DOHH2 (cell line): ENCODE results near the gene OR10G8.

Experiments
- H3F3A ChIP-seq: fragments of 200-600 bp; sonication (generic), shearing (Covaris generic); 2 replicates; pipeline ENCODE4 v1.6.0; 2016; ENCODE audit warnings: antibody characterized with exemption, mild to moderate bottlenecking; ENCODE audit not compliant: control insufficient read depth, insufficient read depth
- H3K27ac ChIP-seq: fragments of 200-600 bp; sonication (generic); 2 replicates; pipeline ENCODE4 v1.5.1; 2014; ENCODE audit warnings: low read depth, mild to moderate bottlenecking, low read length, moderate library complexity
- H3K27me3 ChIP-seq: fragments of 200-600 bp; sonication (generic); 2 replicates; pipeline ENCODE4 v1.6.1; 2014; ENCODE audit warnings: mild to moderate bottlenecking, low read length, mixed read lengths; ENCODE audit not compliant: control insufficient read depth
- H3K36me3 ChIP-seq: fragments of 200-600 bp; sonication (generic); 2 replicates; pipeline ENCODE4 v1.6.1; 2014; ENCODE audit warnings: mild to moderate bottlenecking, low read length, moderate library complexity, mixed read lengths; ENCODE audit not compliant: control insufficient read depth
- H3K4me1 ChIP-seq: fragments of 200-600 bp; sonication (generic); 2 replicates; pipeline ENCODE4 v1.6.1; 2014; ENCODE audit warnings: mild to moderate bottlenecking, low read length, mixed read lengths; ENCODE audit not compliant: control insufficient read depth
- H3K4me2 ChIP-seq: fragments of 200-600 bp; sonication (generic); 2 replicates; pipeline ENCODE4 v1.6.0; 2014; ENCODE audit warnings: mild to moderate bottlenecking, low read length, moderate library complexity
- H3K4me3 ChIP-seq: fragments of 200-600 bp; sonication (generic); 2 replicates; pipeline ENCODE4 v1.5.1; 2014; ENCODE audit warnings: mild to moderate bottlenecking, low read length, mixed read lengths
- H3K79me2 ChIP-seq: fragments of 200-600 bp; sonication (generic); 2 replicates; pipeline ENCODE4 v1.6.1; 2014; ENCODE audit warnings: mild to moderate bottlenecking, low read length, mixed read lengths; ENCODE audit not compliant: control insufficient read depth
- H3K9me2 ChIP-seq: fragments of 200-600 bp; sonication (generic); replicated peaks from 2 replicates; pipeline ENCODE4 v1.6.1; 2014; ENCODE audit warnings: mild to moderate bottlenecking, low read length, mixed read lengths; ENCODE audit not compliant: control insufficient read depth
- H3K9me3 ChIP-seq: fragments of 200-600 bp; sonication (generic); 2 replicates; pipeline ENCODE4 v1.6.1; 2014; ENCODE audit warnings: antibody characterized with exemption, low read length, mixed read lengths; ENCODE audit not compliant: control insufficient read depth, insufficient read depth
- H4K20me1 ChIP-seq: fragments of 200-600 bp; sonication (generic); 2 replicates; pipeline ENCODE4 v1.6.0; 2014; ENCODE audit warnings: low read depth, mild to moderate bottlenecking, antibody characterized with exemption, low read length, moderate library complexity; ENCODE audit not compliant: control insufficient read depth, insufficient read depth
- EZH2phosphoT487 ChIP-seq: fragments of 200-600 bp; sonication (generic); IDR thresholded peaks from 2 replicates; pipeline ENCODE4 v1.6.1; 2017; ENCODE audit warnings: borderline replicate concordance, mild to moderate bottlenecking, antibody characterized with exemption, low read length, moderate library complexity, mixed read lengths
- TF ChIP-seq, protein P1 (sequence below): fragments of 200-600 bp; sonication (generic); IDR thresholded peaks from one replicate; pipeline ENCODE4 v1.5.1; 2014; ENCODE audit warnings: antibody characterized with exemption, mild to moderate bottlenecking, low read depth, low read length; ENCODE audit not compliant: poor library complexity, severe bottlenecking

The OR10G8 gene

DNA sequence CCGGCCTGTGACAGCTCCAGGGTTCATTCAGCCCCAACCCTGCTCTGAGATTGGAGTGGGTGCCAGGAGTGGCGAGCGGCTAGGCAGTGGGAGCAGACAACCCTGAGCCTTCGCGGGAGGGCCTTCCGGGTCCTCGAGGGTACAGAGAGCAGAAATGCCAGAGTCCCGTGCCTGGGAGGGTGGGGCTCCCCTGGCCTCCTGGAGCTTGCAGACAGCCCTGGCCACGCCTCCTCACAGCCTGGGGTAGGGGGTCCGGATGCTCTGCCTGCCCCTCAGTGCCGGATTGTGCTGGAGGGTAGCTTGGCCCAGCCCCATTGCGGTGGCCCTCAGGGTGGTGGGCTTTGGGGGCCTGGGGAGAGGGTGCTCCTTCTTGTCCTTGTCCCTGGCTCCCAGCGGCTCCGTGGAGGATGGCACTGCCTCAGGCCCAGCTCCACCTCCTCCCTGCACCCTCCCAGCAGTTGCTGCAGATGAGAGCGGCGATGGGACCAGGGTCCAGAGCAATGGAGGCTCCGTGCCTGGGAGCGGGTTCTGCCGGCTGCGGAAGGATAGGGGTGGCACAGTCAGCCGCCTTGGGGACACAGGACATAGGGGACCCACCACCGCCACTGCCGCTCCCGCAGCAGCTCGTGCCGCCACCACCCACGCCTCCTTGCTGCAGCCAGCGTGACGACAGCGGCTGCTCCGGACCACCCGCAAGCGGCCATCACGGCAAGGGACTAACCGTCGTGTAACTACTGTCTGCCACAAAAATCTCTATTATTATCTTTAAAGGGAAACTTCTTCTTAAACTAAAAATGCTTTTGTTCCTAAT, 49.4 kb downstream of the OR10G8 start:
- Histone ChIP-seq H3K4me3 (no peak overlapping the region), H3K27me3 (peaks cover 4% of the 10 kb centered on the region; the same call in 1 of the 2 replicates), H3K79me2 (no peaks in the 10 kb centered on the region), H3K36me3 (no peaks in the 10 kb centered on the region), H3K9me2 (no peaks in the 10 kb centered on the region), H3K27ac (no peak overlapping the region), H3K4me1 (peaks cover 5% of the 10 kb centered on the region), H3F3A (no peaks in the 10 kb centered on the region), H4K20me1 (no peaks in the 10 kb centered on the region), H3K4me2 (no peak overlapping the region), H3K9me3 (no peaks in the 10 kb centered on the region)
- TF ChIP-seq, protein P1, sequence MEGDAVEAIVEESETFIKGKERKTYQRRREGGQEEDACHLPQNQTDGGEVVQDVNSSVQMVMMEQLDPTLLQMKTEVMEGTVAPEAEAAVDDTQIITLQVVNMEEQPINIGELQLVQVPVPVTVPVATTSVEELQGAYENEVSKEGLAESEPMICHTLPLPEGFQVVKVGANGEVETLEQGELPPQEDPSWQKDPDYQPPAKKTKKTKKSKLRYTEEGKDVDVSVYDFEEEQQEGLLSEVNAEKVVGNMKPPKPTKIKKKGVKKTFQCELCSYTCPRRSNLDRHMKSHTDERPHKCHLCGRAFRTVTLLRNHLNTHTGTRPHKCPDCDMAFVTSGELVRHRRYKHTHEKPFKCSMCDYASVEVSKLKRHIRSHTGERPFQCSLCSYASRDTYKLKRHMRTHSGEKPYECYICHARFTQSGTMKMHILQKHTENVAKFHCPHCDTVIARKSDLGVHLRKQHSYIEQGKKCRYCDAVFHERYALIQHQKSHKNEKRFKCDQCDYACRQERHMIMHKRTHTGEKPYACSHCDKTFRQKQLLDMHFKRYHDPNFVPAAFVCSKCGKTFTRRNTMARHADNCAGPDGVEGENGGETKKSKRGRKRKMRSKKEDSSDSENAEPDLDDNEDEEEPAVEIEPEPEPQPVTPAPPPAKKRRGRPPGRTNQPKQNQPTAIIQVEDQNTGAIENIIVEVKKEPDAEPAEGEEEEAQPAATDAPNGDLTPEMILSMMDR = no peak
- TF ChIP-seq EZH2phosphoT487 = no peak

DNA sequence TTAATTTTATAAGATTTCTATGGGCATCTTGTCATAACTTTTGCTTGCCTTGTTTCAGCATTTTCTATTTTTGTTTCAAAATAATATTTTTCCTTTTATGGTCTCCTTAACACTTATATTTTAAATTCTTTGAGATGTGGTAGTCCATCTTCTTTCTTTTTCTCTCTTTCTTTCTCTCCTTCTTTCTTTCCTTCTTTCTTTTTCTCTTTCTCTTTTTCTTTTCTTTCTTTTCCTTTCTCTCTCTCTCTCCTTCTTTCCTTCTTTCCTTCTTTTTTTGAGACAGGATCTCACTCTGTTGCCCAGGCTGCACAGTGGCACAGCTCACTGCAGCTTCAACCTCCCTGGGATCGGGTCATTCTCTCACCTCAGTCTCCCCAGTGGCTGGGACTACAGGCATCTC, 50.7 kb downstream of the OR10G8 start:
- no peaks in the 10 kb centered on the region for H3F3A ChIP-seq
- H3K4me3 ChIP-seq = no peak overlapping the region
- H3K4me2 ChIP-seq = no peak overlapping the region
- H3K9me3 ChIP-seq = no peaks in the 10 kb centered on the region
- H3K4me1 ChIP-seq = no peaks in the 10 kb centered on the region
- no peaks in the 10 kb centered on the region for H3K36me3 ChIP-seq
- H3K27me3 ChIP-seq = peaks cover 4% of the 10 kb centered on the region; the same call in 1 of the 2 replicates
- TF ChIP-seq EZH2phosphoT487 = no peak
- TF ChIP-seq, protein P1 = no peak
- H4K20me1 ChIP-seq = no peaks in the 10 kb centered on the region
- H3K9me2 ChIP-seq = no peaks in the 10 kb centered on the region
- no peaks in the 10 kb centered on the region for H3K79me2 ChIP-seq
- H3K27ac ChIP-seq = no peak overlapping the region

DNA sequence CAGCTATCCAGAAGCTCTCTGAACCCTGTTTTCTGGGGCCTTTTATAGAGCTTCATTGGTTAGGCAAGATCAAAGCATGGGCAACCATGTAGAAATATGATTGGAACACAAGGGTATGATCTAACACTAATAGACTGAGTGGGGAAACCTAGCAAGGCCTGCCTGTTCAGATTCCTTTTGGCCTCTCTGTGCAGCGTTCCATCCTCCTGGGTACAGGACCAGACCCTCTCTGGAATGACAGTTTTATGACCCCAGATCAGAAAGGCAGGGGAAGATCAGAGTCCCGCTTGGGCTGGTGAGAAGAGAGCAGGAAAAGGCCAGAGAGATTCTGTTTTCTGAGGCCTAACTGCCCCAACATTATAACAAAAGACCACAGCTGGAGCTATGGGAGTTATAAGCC, 52.0 kb downstream of the OR10G8 start:
- no peaks in the 10 kb centered on the region for H3K9me2 ChIP-seq
- H3K79me2 ChIP-seq = no peaks in the 10 kb centered on the region
- no peak overlapping the region for H3K4me3 ChIP-seq
- no peaks in the 10 kb centered on the region for H3K9me3 ChIP-seq
- H3K27me3 ChIP-seq = peaks cover 6% of the 10 kb centered on the region; the same call in 1 of the 2 replicates
- H3K36me3 ChIP-seq = no peaks in the 10 kb centered on the region
- no peaks in the 10 kb centered on the region for H3K4me1 ChIP-seq
- no peaks in the 10 kb centered on the region for H4K20me1 ChIP-seq
- no peaks in the 10 kb centered on the region for H3F3A ChIP-seq
- H3K4me2 ChIP-seq = no peak overlapping the region
- TF ChIP-seq EZH2phosphoT487 = no peak
- TF ChIP-seq, protein P1 = no peak
- H3K27ac ChIP-seq = no peak overlapping the region
